Suprapubic skin (tissue), 3 donors: ENCODE results near the gene MRPL53.

ENCODE experiments used
- EP300 ChIP-seq: sonication (generic); formaldehyde crosslinking; IDR thresholded peaks from one replicate; pipeline ENCODE4 v1.6.1; 2017; ENCODE audit warnings: antibody characterized with exemption
- POLR2A ChIP-seq, 2 donors: fragments of 450-650 bp; IDR thresholded peaks; one replicate each; pipeline ENCODE4 v1.6.1; 2017; ENCODE audit warnings: antibody characterized with exemption in 2 of 2, mild to moderate bottlenecking in 2 of 2, moderate library complexity in 2 of 2
- TF ChIP-seq, protein P1 (sequence below), 2 donors: fragments of 200-600 bp in 1 of 2; fragments of 450-650 bp in 1 of 2; sonication (generic) in 1 of 2; IDR thresholded peaks; one replicate each; pipeline ENCODE4 v1.5.1; 2016 to 2019; ENCODE audit warnings: antibody characterized with exemption in 2 of 2, mild to moderate bottlenecking in 1 of 2, moderate library complexity in 1 of 2

DNA sequence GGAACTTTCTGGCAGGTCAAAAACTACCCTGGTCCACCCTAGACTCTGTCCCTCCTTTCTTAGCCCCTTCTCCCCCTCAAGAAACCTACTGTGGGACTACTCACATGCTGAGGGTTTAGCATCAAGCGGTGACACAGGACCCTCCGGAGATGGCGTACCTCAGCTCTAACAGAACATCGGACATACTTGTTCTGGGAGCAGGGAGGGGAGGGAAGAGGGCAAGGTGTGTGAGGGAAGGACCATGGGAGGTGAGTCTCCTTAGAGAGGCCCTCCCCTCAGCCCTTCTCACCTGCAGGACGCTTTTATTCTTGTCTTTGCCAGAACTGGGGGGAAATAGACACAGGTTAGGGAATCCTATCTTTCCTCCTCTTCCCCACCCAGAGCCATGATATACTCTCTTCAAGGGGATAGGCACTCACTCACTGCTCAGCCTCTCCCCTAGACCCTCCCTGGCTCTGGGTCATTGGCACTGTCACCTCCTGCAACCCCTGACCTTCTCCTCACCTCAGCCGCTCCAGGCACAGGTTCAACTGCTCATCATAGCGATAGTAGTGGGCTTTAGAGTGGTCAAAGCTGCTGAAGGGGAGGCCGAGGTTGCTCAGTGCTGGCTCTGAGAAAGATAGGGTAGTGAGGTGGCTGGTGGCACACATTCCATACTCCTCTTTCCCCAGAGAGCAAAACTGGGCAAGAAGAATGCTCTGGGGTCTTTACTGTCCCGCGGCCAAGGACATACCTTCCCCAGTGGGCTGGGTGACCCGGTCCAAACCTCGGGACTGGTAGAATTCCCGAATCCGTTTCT, 33.2 kb upstream of the MRPL53 start:
- TF ChIP-seq EP300 (no peak), POLR2A (IDR thresholded peaks at IDR 0.05) (no peak)
- TF ChIP-seq, protein P1, sequence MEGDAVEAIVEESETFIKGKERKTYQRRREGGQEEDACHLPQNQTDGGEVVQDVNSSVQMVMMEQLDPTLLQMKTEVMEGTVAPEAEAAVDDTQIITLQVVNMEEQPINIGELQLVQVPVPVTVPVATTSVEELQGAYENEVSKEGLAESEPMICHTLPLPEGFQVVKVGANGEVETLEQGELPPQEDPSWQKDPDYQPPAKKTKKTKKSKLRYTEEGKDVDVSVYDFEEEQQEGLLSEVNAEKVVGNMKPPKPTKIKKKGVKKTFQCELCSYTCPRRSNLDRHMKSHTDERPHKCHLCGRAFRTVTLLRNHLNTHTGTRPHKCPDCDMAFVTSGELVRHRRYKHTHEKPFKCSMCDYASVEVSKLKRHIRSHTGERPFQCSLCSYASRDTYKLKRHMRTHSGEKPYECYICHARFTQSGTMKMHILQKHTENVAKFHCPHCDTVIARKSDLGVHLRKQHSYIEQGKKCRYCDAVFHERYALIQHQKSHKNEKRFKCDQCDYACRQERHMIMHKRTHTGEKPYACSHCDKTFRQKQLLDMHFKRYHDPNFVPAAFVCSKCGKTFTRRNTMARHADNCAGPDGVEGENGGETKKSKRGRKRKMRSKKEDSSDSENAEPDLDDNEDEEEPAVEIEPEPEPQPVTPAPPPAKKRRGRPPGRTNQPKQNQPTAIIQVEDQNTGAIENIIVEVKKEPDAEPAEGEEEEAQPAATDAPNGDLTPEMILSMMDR (IDR thresholded peaks at IDR 0.05) = no peak
